Small intestine (tissue), 7 donors: ENCODE data around the gene ATG4C. TPM values are rescaled to one million over a fixed set of nuclear protein-coding genes. Genes with fewer than 3 reads are reported as not detected.
A peak's percentile ranks its signal among the peaks of the same experiment; 100 is the strongest.

Experiments
- DNase-seq, 2 donors: peaks; one replicate each; pipeline versions ENCODE4 v3.0.0 to v3.0.0-alpha.2; 2013
- FAIRE-seq: peaks from 2 replicates; lab custom pipeline; 2012; peaks lifted over from hg19 to GRCh38; lab: Jason Lieb, UNC
- H3K27ac ChIP-seq, 3 donors: one replicate each; pipeline ENCODE4 v1.5.1; 2013; ENCODE audit warnings: low read length in 2 of 3, mild to moderate bottlenecking in 2 of 3, control low read depth in 1 of 3, inconsistent platforms in 1 of 3, low read depth in 1 of 3, moderate library complexity in 1 of 3
- H3K27me3 ChIP-seq, 3 donors: one replicate each; pipeline ENCODE4 v1.6.1; 2013; ENCODE audit warnings: low read length in 3 of 3, inconsistent platforms in 1 of 3; ENCODE audit not compliant: control insufficient read depth in 3 of 3, insufficient read depth in 3 of 3
- H3K36me3 ChIP-seq, 3 donors: one replicate each; pipeline ENCODE4 v1.6.1; 2013; ENCODE audit warnings: low read length in 3 of 3, inconsistent platforms in 1 of 3, low read depth in 1 of 3, mild to moderate bottlenecking in 1 of 3, moderate library complexity in 1 of 3; ENCODE audit not compliant: control insufficient read depth in 3 of 3, insufficient read depth in 2 of 3
- H3K4me1 ChIP-seq, 3 donors: one replicate each; pipeline ENCODE4 v1.6.1; 2013; ENCODE audit warnings: low read length in 2 of 3, inconsistent platforms in 1 of 3, low read depth in 1 of 3, mild to moderate bottlenecking in 1 of 3, moderate library complexity in 1 of 3; ENCODE audit not compliant: control insufficient read depth in 3 of 3, insufficient read depth in 2 of 3
- H3K4me3 ChIP-seq, 3 donors: one replicate each; pipeline ENCODE4 v1.5.1; 2013; ENCODE audit warnings: low read length in 3 of 3, control low read depth in 1 of 3, inconsistent platforms in 1 of 3, low read depth in 1 of 3, mild to moderate bottlenecking in 1 of 3, moderate library complexity in 1 of 3
- H3K9me3 ChIP-seq, 2 donors: one replicate each; pipeline ENCODE4 v1.6.1; 2013; ENCODE audit warnings: low read depth in 1 of 2, low read length in 1 of 2; ENCODE audit not compliant: control insufficient read depth in 2 of 2, insufficient read depth in 1 of 2
- WGBS, 3 donors: extraction: QIAGEN DNeasy Blood & Tissue Kit; methylation state at CpG; one replicate each; pipeline ENCODE4 v1.1.7; 2013; 5-methylcytosine and 5-hydroxymethylcytosine counted together
- polyA plus RNA-seq, 4 donors: library from polyadenylated mRNA; stranded (reverse) in 3 of 4; unstranded in 1 of 4; fragments of 200-250 nt in 3 of 4; fragments of 120-200 nt in 1 of 4; gene quantifications; one replicate each; pipeline versions ENCODE4 v1.2.1 to v1.2.3, GENCODE V29; 2013
- donor health status: healthy with polysubstance abuse.
- donor health status: control.
- donor health status: control.
- donor health status: Bipolar disorder and iron deficiency.
- donor health status: healthy.

The ATG4C gene
- polyA plus RNA-seq, 4 donors, result 2.7 to 8.4 (median 5.9) TPM

- H3K27ac ChIP-seq, result no peak overlapping the region
- H3K4me1 ChIP-seq, result no peaks in the 10 kb centered on the region
- no peaks in the 10 kb centered on the region for H3K27me3 ChIP-seq
- no peak overlapping the region for H3K4me3 ChIP-seq
- no peaks in the 10 kb centered on the region for H3K36me3 ChIP-seq
- DNase-seq, result no peak
- WGBS, 3 donors, result 17 to 47% (median 39%) methylated on average over 2 of the region's 2 CpGs
- no peak for FAIRE-seq
- no peaks in the 10 kb centered on the region for H3K9me3 ChIP-seq
These were observed 124.3 kb downstream of the ATG4C start for GRCh38 chr1:62908168-62908695.

DNA sequence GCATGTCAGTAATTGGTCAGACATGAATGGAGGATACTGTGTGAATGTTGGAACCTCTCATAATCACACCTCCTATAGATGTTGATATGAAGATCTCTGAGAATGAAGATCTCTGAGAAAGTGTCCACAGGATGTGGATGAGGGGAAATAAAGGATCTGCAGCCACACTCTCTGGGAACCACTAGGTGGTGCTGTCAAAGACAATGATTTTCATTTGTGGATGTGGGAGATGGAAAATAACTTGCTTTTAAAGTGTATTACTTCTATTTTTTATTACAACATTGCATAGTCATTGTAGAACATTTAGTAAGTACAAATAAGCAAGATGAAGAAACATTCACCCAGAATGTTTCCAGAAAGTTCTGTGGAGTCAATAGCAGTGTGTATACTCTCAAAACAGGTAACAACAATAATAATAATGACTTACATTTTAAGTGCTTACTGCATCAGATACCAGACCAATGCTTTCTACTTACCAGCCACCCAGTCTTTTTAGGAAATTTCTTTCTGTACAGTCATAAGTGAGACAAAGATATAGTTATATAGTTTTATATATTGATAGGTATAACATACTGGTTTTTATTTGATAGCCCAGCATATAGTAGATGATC lies 128.2 kb downstream of the ATG4C start:
- Histone ChIP-seq H3K9me3 (no peaks in the 10 kb centered on the region), H3K27me3 (peaks cover 0 to 3% (median 0%) of the 10 kb centered on the region in 3 donors), H3K36me3 (no peaks in the 10 kb centered on the region), H3K4me1 (no peaks in the 10 kb centered on the region), H3K27ac (no peak overlapping the region), H3K4me3 (no peak overlapping the region)
- no peak for FAIRE-seq
- DNase-seq, result peak; percentile 23 to 36

Other genes starting within 250 kb of the ATG4C start
- 10 to 100 TPM in 1 of 4 donors, not detected in 3; 19.5 TPM for gene ANGPTL3, start 186.6 kb upstream of the ATG4C start, polyA plus RNA-seq
- 10 to 100 TPM in 1 of 4 donors, 1 to 10 TPM in 3; 4.9 to 25.5 (median 7.0) TPM for gene DOCK7, start 95.7 kb upstream of the ATG4C start, polyA plus RNA-seq